HG03064 (cell line): ENCODE results near the gene SLC30A7.
"Not testable (repeated sequence)": the region's sequence is repeated elsewhere in the genome, so short reads cannot be mapped to it uniquely, and the experiment has no call there.

Experiments used
- ATAC-seq: cut with Tn5 transposase; IDR thresholded peaks from one replicate; pipeline ENCODE4 v1.9.1; 2021; ENCODE audit warnings: low read depth; ENCODE audit not compliant: unreplicated experiment

The SLC30A7 gene, protein sequence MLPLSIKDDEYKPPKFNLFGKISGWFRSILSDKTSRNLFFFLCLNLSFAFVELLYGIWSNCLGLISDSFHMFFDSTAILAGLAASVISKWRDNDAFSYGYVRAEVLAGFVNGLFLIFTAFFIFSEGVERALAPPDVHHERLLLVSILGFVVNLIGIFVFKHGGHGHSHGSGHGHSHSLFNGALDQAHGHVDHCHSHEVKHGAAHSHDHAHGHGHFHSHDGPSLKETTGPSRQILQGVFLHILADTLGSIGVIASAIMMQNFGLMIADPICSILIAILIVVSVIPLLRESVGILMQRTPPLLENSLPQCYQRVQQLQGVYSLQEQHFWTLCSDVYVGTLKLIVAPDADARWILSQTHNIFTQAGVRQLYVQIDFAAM

DNA sequence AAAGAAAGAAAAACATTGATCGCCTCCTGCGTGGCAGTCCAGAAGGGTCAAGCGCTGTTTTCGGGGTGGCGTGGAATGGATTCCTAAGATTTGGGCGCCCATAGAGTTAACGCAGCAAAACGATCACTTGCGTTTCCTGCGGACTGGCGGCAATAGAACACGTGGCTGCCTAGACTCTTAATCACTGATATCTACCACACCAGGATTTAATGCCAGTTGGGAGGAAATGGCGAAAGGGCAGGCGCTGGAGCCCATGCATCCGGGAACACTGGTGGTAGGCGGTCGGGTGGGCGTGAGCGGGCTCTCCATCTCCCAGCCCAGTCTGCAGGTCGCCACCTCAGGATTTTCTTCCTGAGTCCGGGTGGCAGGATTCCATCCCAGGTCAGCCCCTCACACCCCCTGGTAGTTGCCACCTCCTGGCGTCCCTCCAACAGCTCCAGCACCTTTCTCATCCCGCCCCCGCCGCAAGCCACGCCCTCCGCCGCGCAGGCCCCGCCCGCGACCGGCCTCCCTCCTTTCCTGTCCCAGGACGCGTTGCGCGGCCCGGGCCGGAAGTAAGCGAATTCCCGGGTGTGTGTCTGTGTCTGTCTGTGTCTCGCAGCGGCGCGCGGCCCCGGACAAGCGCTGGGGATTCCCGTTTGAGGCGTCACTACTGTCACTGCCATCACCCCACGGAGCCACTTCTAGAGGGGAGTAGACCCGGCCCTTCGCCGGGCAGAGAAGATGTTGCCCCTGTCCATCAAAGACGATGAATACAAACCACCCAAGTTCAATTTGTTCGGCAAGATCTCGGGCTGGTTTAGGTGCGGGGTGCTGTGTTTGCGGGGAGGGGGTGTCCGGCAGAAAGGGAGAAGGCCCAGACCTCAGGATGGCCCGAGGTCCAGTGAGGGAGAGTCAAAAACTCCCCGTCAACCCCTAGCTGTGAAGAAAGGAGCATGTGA, at the start of gene SLC30A7:
SLC30A7 (plus strand) TSS at position 551 of the 941 bp plus-strand sequence; CDS start at position 724, 173 bp downstream.
- peak; percentile 65 for ATAC-seq

DNA sequence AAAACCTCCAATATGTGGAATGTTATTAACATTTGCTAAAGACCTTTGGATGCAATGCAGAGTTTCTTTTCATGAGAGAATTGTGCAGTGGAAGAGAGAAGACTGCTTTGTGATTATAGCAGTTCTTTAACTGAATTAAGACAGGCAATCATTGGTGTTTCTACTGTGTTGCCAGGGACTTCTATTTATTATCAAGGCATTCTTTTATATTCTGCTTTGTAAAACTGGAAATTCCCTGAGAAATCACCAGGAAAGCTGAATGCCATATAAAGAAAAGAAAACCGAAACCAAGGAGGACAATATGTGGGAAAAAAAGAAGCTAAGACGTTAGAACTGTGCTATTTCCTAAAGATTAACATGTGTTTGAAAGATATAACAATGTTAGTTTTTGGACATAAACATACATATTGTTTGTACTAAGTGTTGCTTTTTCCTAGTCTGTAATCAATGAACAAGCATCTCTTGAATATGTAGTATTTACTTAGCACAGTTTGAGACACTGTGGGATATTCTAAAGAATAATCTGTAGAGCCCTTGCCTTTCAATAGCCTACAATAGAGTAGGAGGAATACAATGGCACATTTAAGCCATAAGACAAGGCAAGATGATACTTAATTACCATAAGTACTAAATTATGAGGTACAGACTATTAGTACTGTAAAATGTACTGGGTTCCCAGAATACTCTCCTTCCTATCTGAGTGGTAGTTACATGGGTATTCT, 48.4 kb upstream of the SLC30A7 start:
- no peak for ATAC-seq

DNA sequence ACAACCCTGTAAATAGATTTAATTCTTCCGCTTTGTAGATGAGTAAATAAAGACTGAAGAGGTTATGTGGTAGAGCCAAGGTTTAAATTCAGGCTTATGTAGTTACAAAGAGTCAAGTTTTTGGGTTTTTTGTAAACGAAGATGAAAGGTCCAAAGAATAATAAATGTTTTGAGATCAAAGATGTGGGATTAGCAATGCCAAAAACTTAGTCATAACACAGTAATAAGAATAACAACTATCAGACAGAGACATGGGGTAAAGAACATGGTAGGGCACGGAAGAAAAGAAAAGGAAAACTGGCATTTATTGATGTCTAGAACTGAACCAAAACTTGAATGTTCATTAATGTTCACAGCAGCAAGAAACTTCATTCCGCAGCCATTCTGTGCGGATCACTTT, 44.2 kb upstream of the SLC30A7 start:
- no peak for ATAC-seq

DNA sequence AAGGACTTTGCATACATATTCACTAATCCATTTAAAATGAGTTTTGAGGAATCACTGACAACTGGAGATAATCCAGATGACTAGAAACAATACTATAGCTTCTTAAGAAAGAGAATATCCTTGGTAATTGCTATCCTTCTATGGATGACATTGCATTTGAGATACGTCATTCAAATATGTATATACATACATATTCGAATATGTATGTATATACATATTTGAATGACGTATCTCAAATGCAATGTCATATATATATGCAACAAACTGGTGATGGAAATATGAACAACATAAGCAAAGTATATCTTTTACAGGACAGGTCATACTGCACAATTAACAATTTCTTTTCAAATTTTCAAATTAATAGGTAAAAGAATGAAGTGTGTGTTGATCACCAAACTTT, 42.9 kb upstream of the SLC30A7 start:
- ATAC-seq, result no peak

DNA sequence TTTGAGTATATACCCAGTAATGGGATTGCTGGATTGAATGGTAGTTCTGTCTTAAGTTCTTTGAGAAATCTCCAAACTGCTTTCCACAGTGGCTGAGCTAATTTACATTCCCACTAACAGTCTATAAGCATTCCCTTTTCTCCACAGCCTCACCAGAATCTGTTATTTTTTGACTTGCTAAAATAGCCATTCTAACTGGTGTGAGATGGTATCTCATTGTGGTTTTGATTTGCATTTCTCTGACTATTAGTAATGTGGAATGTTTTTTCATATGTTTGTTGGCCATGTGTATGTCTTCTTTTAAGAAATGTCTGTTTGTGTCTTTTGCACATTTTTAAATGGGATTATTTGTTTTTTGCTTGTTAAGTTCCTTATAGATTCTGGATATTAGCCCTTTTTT, 40.8 kb upstream of the SLC30A7 start:
- ATAC-seq, result not testable (repeated sequence)

DNA sequence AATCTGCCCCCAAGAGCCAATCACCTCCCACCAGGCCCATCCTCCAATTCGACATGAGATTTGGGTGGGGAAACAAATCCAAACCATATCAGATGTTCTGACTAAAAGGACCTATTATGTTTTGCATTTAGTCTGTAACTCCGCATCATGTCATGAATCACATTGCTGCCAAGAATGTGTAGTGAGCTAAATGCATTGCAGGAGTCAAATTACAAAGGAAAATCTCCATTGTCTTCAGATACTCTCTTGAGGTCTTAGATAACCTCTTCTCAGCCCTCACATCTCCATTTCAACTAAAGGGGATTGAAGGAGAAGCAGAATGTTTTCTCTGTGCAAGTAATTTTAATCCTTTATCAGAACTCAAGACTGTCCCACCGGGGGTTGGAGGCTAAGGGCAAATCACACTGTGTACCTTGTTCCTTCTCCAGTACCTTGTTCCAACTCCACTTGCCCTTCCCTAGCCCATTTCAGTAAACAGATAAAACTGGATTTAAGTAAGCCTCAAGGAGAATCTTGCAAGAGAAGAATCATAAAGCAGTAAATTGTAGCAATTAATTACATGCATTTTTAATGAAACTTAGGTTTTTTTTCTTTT, 35.4 kb upstream of the SLC30A7 start:
- no peak for ATAC-seq

DNA sequence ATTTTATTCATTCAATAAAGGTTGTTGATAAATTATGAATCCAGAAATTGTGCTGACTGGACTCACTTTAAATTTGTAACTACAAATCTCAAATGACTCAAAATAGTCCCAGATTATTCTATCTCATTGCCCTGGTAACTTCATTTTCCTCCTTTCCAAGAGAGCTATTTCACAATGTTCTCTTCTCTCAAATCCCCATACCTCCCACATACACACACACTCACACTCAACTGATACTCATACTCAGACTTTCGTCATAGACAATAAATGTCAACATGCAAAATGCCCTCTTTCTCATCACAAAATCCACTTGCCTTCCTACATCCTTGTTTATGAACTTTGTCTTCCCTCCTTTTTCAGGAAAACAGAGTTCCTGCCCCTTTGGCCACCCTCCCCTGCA, 34.5 kb upstream of the SLC30A7 start:
- ATAC-seq, result no peak

DNA sequence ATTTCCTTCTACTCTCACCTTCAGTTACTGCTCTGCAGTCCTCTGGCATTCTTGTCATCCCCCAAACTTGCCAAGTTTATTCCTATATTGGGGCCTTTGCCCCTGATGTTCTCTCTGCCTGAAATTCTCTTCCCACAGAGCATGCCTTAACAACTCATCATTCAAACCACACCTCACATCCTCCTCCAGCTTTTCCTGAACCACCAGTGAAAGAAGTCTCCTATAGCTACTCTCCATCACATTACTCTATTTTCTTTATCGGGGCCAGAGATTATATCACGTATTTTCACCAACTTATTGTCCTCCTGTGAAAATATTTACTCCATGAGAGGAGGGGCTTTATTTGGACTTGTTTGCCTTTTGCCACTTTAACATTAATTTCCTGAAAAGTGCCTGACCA, 33.3 kb upstream of the SLC30A7 start:
- no peak for ATAC-seq

DNA sequence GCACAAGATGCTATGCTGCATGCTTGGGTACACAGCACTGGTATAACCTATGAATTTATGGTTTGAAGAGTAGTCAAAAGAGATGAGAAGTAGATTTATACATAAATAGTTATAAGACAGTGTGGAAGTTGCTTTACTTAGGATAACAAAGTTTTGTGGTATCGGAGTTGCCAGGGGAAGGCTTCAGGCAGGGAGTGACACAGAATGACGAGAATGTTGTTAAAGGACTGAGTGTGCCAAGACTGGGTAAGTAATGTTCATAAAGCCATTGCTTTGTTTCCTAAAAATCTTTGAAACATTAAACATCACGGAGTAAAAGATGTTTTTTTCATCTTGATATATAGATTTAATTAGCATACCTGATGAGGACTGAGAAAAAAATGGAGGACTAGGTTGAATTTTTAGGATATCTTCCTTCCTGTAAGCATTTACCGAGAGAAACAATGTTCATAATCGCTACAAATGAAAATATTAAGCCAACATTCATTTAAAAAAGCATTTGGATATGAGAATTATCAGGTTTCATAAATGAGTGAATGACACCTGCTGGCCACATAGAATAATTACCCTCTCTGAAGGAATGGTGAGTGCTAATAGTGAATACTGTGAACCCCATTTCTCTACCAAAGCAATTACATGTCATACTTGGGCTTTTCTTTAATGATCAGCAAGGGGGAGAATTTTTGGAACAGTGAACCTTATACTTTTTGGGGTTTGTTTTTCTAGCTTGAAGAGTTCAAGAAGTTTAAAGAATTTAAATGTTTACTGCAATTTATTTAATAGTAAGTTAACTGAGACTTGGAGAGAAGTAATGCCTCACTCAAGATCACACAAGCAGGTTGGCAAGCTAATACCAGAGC, 29.6 kb upstream of the SLC30A7 start:
- no peak for ATAC-seq

DNA sequence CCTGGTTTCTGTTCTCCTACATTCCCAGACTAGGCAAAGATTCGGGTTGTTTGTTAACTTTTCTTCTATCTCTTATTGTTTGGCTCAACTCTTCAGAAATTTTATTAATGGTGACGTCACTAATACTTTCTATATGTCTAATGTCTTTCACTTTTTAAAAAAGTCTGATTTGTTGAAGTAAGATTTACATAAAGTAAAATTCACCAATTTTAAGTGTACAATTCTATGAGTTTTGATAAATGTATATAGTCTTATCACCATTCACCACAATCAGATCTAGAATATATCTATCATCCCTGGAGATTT, 29.0 kb upstream of the SLC30A7 start:
- ATAC-seq, result no peak

DNA sequence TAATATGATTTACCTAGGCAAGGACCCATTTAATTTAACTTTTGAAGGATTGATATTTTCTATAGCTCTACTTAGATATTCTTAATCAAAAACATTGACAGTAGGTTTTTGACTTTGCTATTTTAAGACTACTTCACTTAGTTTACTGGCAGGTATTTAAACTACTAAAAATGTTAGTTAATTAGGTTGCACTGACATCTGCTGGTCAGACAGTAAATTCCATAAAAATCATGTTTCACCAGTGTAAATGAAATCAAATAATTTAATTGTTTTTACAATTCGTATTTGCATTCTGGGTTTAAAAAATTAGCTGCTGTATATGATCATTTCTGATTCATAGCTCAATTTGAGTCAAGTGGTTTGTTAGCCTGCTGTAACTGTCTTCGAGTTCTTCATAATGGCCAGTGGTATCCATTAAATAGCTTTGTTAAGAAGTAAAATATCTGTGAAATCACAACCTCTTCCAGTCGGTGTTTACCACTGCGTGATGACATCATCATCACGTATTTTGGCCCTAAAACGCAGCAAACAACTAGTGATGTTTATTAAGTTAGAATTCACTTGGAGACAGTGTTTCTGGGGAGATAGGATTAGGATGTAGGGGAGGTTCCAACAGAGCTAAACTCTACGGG, 27.4 kb upstream of the SLC30A7 start:
- ATAC-seq, result no peak

DNA sequence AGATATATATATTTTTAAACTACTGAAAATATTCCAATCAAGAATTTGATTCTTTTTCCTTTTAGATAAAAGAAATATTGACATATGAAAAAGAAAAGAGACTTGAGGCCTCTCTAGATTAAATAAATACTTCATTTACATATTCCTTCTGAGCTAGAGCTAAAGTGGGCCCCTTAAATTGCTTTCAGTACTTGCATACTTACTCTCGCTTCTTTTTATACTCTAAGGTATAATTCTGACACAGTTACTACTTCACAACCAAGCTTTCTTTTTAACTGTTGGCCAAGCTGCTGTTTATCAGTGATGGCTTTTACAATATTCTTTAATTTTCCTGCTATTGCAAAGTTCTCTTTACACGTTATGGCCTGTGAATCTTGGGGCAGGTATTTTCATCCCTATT, 25.9 kb upstream of the SLC30A7 start:
- ATAC-seq, result no peak

DNA sequence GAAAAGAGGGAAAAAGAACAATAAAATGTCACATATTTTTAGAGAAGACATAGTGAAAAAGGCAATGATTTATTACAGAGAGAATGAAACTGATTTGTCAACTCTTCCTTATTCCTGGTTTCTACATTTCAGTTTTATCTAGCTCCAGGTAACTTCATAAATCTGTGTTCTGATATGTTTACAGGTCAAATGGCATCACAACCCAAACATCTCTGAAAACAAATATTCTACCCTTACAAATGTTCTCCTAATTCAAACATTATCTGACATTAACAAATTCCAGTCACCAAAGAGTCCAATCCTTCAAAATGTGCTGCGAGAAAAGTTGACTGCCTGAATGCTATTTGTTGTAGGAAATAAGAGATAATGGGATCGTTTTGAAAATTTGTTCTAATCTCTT, 21.5 kb upstream of the SLC30A7 start:
- ATAC-seq, result no peak

DNA sequence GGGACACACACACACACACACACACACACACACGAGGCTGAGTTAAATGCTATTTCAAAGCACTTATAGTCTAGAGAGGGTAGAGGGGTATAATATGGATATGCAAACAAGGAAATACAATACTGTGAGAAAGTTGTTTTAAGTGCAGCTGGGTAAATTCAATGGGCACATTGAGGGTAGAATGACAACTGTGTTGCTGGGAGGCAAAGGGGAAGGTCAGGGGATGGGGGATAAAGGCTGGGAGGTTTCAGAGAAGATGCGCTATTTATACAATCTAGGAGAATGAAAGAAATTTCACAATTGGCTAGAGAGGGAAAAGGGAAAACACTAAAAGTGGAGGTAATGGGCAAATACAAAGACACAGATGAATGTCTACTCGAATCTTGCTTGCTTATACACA, 20.7 kb upstream of the SLC30A7 start:
- ATAC-seq, result no peak

DNA sequence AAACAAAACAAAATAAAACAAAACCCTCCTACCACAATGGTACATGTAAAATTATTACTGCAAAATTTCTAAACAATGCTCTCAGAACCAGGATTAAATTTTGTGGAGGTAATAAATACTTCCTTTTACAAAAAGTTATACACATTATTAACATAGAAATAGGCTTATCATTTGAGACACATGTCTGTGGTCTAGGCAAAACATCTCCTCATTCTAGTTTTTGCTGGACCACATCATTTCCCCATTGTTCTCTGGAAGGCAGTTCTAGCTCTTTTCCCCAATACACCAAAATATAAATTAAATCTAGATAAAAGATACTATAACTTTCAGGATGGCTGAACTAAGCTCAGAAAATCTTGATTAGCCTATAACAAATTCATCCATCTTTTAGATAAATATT, 19.6 kb upstream of the SLC30A7 start:
- ATAC-seq, result no peak

DNA sequence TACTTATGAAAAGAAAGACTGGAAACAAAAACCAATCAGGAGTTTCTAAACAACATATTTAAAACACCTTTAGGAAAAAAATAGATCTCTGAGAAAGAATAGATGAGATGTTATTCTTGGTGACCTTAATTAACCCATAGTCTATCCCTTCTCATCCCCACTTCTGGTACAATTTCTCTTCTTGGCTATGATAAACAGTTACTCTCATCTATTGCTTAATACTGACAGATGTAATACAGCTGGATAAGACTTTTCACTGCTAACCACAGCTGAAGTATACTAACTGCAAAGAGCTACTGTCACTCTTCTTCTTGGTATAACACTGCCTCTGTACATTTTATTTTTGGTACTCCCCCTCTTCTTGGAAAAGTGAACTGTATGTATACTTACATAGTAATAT, 16.5 kb upstream of the SLC30A7 start:
- no peak for ATAC-seq

DNA sequence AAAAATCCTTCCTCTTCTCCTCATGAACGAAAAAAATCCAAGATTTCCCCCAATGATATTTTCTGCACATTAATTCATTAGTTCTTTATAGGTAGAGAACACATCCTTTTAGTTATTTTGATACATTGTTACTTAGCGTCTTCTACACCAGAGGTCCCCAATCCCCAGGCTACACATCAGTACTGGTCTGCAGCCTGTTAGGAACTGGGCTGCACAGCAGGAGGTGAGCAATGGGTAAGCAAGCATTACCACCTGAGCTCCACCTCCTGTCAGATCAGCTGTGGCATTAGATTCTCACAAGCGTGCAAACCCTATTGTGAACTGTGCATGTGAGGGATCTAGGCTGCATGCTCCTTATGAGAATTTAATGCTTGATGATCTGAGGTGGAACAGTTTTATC, 14.2 kb upstream of the SLC30A7 start:
- no peak for ATAC-seq

DNA sequence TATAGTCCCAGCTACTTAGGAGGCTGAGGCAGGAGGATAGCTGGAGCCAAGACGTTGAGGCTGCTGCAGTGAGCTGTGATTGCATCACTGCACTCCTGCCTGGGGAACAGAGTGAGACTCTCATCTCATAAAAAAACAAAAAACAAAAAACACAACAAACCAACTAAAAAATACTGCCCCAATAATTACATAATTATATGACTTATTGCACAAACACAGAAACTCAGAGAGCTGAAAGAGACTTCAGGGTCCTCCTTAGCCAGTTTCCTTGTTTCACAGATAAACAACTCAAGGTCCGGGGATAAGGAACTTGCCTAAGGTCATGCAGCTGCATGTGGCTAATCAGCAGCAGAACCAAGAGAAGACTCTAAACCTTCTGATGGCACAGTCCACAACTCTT, 13.2 kb upstream of the SLC30A7 start:
- no peak for ATAC-seq

DNA sequence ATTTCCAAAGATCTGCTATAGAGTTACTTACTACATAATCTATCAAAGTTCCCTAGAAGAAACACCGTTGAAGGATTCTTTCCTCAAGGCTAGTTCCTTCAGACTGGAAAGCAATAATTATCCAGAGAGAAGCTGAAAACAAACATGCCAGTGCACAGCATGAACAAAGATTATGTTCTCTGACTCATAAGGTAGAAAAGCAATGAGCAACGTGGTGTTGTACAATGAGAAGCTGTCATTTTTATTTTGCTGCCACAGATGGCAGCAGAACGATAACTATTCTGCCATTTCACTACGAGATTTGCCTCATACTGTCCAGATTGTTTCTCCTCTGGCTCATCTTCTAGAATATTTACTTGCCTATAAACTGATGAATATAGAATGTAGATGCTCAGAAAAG, 11.9 kb upstream of the SLC30A7 start:
- no peak for ATAC-seq
